HG03439 (cell line): ENCODE data around the gene IFNA5.
A peak's percentile ranks its signal among the peaks of the same experiment; 100 is the strongest.

ENCODE experiments used
- ATAC-seq: cut with Tn5 transposase; IDR thresholded peaks from one replicate; pipeline ENCODE4 v1.9.1; 2021; ENCODE audit warnings: mild to moderate bottlenecking, moderate library complexity; ENCODE audit not compliant: unreplicated experiment

The IFNA5 gene

DNA sequence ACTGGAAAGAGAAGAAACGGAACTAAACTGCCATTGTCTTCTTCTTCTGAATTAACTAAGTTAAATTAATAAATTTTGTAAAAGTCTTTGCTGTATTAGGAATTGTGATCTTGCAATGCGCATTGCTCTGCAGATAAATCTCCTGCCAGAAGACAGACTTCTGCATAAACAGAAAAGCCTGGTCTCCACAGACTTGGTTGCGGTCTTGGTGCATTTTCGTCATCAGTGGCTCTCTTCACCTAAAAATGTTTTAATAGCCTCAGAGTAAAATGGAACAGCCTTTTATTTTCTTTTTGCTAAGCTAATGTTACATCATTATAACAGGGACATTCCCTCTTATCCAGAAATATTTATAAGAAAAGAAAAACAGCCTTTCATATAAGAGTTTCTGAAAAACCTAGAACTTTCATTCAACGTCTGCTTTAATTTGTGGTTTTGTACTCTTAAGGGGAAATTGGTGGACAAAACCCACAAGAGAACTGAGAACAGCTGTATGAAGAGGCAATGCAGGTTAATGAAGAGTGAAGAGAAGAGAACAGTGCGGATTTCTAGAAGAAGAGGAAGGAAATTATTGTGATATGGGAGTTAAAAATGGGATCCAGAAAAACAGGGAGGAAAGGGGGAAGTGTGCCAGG, 10.1 kb downstream of the IFNA5 start:
- ATAC-seq, result no peak

DNA sequence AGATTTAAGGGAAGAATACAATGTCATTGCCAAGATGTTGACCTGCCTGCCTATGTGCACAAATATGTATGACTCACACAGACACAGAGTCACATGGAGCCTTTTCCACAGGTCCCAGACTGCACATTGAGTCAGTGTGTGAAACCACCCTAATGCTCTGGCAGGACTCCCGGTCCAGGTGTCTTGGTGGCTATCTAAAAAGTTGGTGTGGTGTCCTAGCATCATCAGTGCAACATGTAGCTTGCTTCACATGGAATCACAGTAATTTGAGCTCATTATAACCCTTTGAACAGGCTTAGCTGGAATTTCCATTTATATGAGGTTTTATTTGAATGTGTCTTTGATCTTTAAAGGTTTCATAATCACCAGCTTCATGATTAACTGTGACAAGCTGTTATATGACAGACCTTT, 10.7 kb downstream of the IFNA5 start:
- ATAC-seq, result peak; percentile 69

DNA sequence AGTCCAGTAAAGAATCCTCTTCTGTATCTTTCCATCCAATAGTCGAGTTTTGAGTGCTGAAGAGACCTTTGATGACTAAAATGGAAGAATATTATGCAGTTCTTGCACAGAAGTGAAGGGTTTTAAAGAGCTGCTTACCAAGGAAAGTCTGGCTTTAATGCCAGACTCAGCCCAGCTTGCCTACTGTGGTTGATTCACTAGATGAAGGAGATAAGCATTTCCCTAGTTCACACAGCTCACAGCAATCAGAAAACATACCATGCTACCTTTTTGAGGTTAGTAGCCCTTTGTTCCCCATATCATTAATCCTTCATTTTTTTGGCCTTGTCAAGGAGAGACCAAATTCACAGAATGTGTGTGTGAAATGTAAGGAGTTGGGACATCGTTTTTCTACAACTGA, 15.3 kb downstream of the IFNA5 start:
- ATAC-seq, result no peak

DNA sequence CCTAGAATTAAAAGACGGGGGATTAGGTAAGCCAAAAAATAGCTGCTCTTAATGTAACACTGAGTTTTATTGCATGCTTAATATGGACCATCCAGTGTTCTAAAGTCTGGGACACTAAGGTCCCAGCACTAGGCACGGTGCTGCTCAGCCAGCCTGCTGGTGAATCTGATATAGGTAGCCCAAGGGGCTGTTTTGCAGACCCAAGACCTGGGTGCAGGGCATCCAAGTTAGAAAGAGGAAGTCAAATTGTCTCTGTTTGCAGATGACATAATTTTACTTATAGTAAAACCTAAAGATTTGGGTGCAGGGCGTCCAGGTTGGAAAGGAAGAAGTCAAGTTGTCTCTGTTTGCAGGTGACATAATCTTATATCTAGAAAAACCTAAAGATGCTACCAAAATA, 17.8 kb downstream of the IFNA5 start:
- ATAC-seq, result no peak

DNA sequence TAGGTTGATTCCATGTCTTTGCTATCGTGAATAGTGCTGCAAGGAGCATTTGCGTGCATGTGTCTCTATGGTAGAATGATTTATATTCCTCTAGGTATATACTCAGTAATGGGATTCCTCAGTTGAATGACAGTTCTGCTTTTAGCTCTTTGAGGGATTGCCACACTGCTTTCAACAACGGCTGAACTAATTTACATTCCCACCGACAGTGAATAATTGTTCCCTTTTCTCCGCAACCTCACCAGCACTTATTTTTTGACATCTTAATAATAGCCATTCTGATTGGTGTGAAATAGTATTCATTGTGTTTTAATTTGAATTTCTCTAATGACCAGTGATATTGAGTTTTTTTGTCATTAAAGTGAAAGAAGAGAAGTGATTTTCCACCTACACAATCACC, 18.5 kb downstream of the IFNA5 start:
- ATAC-seq, result no peak

DNA sequence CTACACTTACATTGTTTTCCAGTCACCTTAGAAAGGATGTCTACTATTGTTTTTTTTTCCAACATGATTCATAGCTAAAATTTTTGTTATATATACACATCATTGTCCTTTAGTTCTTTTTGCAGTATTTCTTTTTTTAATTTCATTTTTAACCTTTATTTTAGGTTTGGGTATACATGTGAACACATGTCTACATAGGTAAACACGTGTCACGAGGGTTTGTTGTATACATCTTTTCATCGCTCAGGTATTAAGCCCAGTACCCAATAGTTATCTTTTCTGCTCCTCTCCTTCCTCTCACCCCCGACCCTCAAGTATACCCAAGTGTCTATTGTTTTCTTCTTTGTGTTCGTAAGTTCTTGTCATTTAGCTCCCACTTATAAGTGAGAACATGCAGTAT, 19.0 kb downstream of the IFNA5 start:
- ATAC-seq, result no peak

DNA sequence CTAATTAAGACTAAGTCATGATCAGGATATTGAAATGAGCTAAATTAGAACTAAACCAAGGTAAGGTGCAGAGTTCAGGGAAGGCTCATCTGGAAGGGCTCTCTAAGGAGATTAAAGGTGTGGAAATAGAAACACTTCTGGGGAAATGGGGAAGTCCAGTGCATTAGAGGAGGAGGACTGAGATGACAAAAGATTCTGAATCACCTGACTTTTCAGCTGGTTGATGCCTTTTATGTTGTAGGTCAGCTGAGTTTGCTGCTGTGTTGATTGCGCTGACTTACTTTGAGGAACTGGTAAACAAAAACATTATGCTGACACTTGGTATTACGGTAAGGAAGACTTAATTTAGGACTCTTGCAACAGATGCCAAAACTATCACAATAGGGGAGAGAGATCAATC, 23.8 kb downstream of the IFNA5 start:
- ATAC-seq, result no peak

DNA sequence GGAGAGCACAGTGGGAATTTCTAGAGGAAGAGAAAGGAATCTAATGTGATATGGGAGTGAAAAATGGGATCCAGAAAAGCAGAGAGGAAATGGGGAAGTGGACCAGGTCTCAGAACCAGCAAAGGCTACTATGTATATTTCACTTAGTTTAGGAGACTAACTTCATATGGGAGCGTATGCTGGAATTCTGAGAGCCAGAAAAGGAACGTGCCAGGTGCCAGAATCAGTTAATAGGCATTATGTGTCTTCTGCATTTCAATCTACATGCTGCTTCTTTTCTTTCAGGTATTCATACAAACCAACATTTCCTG, 36.8 kb downstream of the IFNA5 start:
- no peak for ATAC-seq

DNA sequence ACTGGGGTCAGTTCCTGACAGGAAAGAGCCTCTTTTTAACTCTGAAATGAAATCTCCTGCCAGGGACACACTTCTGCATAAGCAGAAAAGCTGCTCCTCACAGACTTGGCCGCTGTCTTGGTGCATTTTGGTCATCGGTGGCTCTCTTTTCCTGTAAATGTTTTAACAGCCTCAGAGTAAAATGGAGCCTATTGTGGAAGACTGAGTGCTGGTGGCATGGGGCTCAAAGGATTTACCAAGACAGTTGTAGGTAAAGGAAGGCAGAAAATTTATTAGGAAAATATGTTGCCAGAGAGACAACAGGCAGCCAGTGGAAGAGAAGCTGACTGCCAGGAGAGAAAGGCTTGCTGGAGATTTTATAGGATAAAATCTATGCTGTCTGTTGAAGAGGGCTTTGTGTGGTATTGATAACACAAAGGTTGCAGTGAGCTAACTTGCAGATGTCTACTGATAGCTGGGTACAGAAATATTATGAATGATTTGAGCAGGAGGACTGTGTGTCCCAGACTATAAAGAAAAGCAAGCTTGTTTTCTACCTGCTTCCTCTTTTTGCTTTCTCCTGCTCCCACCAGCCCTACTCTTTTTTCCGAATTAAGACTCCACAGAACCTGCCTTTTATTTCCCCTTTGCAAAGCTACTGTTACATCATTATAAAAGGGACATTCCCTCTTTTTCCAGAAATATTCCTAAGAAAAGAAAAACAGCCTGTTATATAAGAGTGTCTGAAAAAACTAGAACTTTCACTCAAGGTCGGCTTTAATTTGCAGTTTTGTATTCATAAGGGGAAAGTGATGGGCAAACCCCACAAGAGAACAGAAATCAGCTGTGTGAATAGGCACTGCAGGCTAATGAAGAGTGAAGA, 37.4 kb downstream of the IFNA5 start:
- peak; percentile 49 for ATAC-seq

DNA sequence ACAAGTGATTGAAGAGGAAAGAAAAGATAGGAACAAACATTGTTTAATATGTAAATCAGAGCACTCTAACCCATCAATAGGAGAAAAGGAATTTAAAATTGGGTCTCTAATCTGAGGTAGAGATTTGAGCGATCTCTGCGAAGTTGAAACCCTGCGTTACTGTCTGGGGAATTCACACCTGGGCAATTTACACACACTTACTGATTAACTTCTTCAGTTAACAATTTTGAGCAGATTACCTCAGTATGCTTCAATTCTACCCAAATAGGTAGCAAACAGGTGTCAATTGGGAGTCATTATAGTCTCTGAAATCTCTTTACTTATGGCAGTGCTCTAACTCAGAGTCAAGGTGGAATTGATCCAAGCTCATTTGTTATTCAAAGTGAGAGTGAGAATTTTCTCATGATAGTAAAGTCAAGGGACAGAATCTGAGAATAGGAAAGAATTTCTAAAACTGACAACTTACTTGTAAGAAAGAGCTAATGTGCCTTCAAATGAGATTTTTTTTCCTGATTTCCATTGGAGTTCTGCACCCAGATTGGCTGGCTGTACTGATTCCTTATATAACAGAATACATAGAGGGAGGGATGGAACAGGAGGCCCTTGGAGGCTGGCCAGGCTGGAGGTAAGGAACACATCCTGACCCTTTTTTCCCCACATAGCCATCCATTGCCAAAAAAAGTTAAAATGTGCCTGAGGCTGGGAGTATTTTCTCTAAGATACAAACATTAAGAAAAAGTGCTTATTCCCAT, 38.2 kb downstream of the IFNA5 start:
- no peak for ATAC-seq

DNA sequence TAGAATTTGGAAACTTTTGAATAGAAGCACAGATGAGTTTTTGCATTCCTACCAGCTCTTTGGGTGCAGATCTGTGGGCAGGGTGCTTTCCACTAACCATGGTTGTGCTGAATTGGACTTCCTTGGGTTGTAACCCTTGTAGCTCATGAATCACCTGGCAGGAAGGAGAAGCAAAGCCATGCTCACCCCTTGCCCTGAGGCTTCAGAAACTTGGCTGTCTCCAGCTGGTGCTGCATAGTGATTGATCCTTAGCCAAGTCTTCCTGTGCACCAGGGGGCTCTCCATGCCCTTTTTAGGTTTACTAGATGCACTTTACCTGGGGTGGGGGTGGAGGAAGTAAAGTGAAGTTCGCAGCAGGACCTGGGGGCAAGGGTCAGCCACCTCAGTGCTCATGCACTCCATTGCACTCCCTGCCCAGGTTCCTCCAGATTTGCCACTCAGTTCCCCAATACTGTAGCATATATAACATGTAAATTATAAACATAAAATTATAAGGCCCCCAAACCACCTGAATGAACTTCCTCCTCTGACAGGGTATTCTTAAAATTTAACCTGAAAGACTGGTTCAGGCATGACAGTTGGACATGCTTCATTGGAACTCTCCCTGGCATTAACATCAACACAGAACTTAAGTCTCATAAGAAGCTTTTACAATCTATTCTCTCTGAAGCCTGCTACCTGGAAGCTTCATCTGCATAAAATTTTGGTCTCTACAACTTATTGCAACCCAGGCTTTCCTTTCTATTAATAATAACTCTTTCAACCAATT, 39.5 kb downstream of the IFNA5 start:
- no peak for ATAC-seq

DNA sequence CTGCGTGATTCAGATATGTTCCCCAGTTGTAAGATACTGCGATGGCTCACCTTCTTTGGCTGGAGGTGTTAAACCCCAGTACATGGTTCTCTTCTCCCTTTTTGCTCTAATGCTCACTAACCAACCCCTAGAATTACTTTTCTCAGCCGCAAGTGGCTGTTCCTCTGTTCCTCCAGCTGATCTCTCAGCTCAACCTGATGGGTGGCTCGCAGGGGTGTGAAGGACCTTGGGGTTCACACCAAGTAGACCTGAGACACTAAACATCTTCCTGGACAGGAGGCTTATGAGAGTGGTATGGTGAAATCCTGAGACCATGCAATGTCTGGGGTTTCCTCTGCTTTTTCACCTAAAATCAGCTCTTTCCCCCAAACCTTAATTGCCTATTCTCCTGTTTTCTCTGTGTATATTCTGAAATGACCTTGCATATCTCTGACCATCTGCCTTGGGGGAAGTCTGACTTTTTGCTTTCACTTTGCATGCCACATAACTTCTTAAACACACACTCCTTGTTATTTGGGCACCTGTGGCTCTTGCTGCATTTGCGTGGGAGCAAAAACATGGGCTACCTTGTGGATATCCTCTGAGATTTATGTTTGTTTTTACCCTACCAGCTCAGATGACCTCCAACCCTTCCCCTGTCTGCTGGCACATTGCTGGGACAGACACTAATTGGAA, 49.4 kb downstream of the IFNA5 start:
- ATAC-seq, result no peak
